Measurements from ENCODE around the gene USP3.

The USP3 gene

GRCh38 chr15:63604281-63604680 is 99.9 kb downstream of the USP3 start:
- TF ChIP-seq CTCF (IDR thresholded peaks at IDR 0.05; ENCODE audit: insufficient read depth, low read length, poor library complexity, severe bottlenecking) (no peak), EZH2phosphoT487 (conservative IDR thresholded peaks at IDR 0.05; ENCODE audit: low read length) (no peak)
- Histone ChIP-seq H3K9me3 (ENCODE audit: insufficient read depth, low read length) (no peaks in the 10 kb centered on the region), H3K36me3 (ENCODE audit: low read length) (peaks cover 5% of the 10 kb centered on the region; the same call in 1 of the 2 replicates), H4K20me1 (ENCODE audit: low read depth, low read length) (no peaks in the 10 kb centered on the region), H3K9ac (ENCODE audit: low read length) (no peak overlapping the region), H3K4me3 (ENCODE audit: insufficient read depth, low read length, poor library complexity, severe bottlenecking) (no peak overlapping the region), H2AFZ (ENCODE audit: low read depth, low read length, severe bottlenecking) (no peak overlapping the region), H3K27me3 (ENCODE audit: low read length) (no peaks in the 10 kb centered on the region), H3F3A (ENCODE audit: insufficient read depth) (peaks cover 20% of the 10 kb centered on the region), H3K79me2 (ENCODE audit: insufficient read depth, low read length) (no peaks in the 10 kb centered on the region), H3K9me2 (replicated peaks; ENCODE audit: insufficient read depth, low read length) (no peaks in the 10 kb centered on the region), H3K27ac (ENCODE audit: low read depth, low read length) (no peak overlapping the region), H3K4me2 (ENCODE audit: low read depth, low read length, poor library complexity, severe bottlenecking) (no peak overlapping the region)

- Histone ChIP-seq H3K4me2 (ENCODE audit: low read depth, low read length, poor library complexity, severe bottlenecking) (no peak overlapping the region), H3K4me3 (ENCODE audit: insufficient read depth, low read length, poor library complexity, severe bottlenecking) (no peak overlapping the region), H2AFZ (ENCODE audit: low read depth, low read length, severe bottlenecking) (no peak overlapping the region), H3F3A (ENCODE audit: insufficient read depth) (peaks cover 13% of the 10 kb centered on the region), H3K79me2 (ENCODE audit: insufficient read depth, low read length) (no peaks in the 10 kb centered on the region), H4K20me1 (ENCODE audit: low read depth, low read length) (no peaks in the 10 kb centered on the region), H3K27ac (ENCODE audit: low read depth, low read length) (no peak overlapping the region), H3K27me3 (ENCODE audit: low read length) (no peaks in the 10 kb centered on the region), H3K36me3 (ENCODE audit: low read length) (peaks cover 5% of the 10 kb centered on the region; the same call in 1 of the 2 replicates), H3K9me3 (ENCODE audit: insufficient read depth, low read length) (no peaks in the 10 kb centered on the region), H3K9me2 (replicated peaks; ENCODE audit: insufficient read depth, low read length) (no peaks in the 10 kb centered on the region), H3K9ac (ENCODE audit: low read length) (no peak overlapping the region)
- TF ChIP-seq CTCF (IDR thresholded peaks at IDR 0.05; ENCODE audit: insufficient read depth, low read length, poor library complexity, severe bottlenecking) (no peak), EZH2phosphoT487 (conservative IDR thresholded peaks at IDR 0.05; ENCODE audit: low read length) (no peak)
Measured at GRCh38 chr15:63605036-63605435, 100.6 kb downstream of the USP3 start.

- no peak for TF ChIP-seq CTCF (IDR thresholded peaks at IDR 0.05; ENCODE audit: insufficient read depth, low read length, poor library complexity, severe bottlenecking)
- no peak for TF ChIP-seq EZH2phosphoT487 (conservative IDR thresholded peaks at IDR 0.05; ENCODE audit: low read length)
- H4K20me1 ChIP-seq (ENCODE audit: low read depth, low read length), result no peaks in the 10 kb centered on the region
- no peak overlapping the region for H3K27ac ChIP-seq (ENCODE audit: low read depth, low read length)
- no peak overlapping the region for H2AFZ ChIP-seq (ENCODE audit: low read depth, low read length, severe bottlenecking)
- H3K79me2 ChIP-seq (ENCODE audit: insufficient read depth, low read length), result no peaks in the 10 kb centered on the region
- no peaks in the 10 kb centered on the region for H3K9me2 ChIP-seq (replicated peaks; ENCODE audit: insufficient read depth, low read length)
- H3K9ac ChIP-seq (ENCODE audit: low read length), result no peak overlapping the region
- H3K4me3 ChIP-seq (ENCODE audit: insufficient read depth, low read length, poor library complexity, severe bottlenecking), result no peak overlapping the region
- peaks cover 5% of the 10 kb centered on the region; the same call in 1 of the 2 replicates for H3K36me3 ChIP-seq (ENCODE audit: low read length)
- H3F3A ChIP-seq (ENCODE audit: insufficient read depth), result peaks cover 10% of the 10 kb centered on the region
- H3K9me3 ChIP-seq (ENCODE audit: insufficient read depth, low read length), result no peaks in the 10 kb centered on the region
- no peak overlapping the region for H3K4me2 ChIP-seq (ENCODE audit: low read depth, low read length, poor library complexity, severe bottlenecking)
- no peaks in the 10 kb centered on the region for H3K27me3 ChIP-seq (ENCODE audit: low read length)
Measured at GRCh38 chr15:63605816-63606215, 101.4 kb downstream of the USP3 start.
